GM21381 (cell line): Measurements from ENCODE around the gene PTN.

Experiments used
- ATAC-seq: cut with Tn5 transposase; IDR thresholded peaks from one replicate; pipeline ENCODE4 v1.9.1; 2021; ENCODE audit warnings: mild to moderate bottlenecking, moderate library complexity; ENCODE audit not compliant: unreplicated experiment

The PTN gene, protein sequence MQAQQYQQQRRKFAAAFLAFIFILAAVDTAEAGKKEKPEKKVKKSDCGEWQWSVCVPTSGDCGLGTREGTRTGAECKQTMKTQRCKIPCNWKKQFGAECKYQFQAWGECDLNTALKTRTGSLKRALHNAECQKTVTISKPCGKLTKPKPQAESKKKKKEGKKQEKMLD

DNA sequence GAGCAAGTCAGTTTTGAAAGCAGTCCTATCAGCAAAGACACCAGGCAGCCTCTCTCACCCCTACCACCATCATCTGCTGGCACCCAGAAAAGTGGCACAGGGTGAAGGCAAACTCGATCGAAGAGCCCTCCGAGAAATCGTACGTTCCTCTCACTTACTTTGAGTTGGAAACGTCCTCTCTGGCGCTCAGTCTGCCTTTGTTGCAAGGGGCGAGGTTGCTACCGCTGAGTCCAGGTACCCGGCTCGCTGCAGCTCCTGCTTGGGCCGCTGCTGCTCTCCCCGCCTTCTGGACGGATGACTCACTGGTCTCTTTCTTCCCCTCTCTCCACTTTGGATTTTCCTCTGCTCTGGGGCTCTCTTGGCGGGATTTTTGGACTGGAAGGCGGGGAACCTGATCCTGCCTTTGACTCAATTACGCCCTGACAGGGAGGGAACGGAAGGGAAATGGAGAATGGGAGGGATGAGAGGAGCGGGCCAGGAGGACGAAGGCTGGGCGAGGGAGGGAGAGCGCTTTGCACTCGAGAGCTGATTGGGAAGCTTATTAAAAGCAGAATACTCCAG is at the start of gene PTN:
TSS of gene PTN (minus strand) at position 453 of the 561 bp plus-strand sequence. CDS start 88,760 bp downstream, outside the sequence.
- no peak for ATAC-seq

DNA sequence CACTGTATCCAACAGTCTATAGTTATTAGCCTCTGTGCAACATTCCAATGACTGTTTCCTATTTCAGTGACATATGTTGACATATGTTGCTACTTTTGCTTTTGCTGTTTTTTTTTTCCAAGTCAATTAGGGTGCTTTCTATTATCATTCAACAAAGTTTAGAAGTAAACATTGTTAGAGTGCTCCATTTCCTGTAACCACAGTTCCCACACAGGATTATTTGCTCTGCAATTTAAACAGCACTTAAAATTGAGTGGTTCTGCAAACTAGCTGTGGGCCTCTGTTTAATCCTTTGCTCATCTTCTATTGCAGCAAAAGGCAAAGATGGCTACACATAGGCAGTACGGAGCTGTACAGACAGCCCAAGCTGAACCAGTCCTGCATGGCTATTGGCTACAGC is 46.5 kb upstream of the PTN start:
- no peak for ATAC-seq

DNA sequence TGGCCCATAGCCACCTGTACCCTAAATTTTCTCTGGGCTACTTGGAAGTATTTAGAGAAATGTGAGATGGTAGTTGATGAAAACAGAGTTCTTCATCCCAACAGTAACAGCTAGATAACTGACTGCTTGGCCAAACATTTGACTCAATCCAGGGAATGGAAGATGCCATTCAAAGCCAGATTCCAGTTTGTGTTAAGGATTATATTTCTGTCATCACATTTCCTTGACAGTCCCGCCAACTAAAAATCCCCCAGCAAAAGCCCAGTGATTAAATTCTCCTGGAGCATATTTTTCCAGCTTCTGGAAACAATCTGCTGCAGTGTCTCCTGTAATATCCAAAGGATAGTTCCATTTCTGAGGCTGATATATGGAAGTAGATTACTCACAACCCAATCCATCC is 45.4 kb upstream of the PTN start:
- ATAC-seq: no peak

DNA sequence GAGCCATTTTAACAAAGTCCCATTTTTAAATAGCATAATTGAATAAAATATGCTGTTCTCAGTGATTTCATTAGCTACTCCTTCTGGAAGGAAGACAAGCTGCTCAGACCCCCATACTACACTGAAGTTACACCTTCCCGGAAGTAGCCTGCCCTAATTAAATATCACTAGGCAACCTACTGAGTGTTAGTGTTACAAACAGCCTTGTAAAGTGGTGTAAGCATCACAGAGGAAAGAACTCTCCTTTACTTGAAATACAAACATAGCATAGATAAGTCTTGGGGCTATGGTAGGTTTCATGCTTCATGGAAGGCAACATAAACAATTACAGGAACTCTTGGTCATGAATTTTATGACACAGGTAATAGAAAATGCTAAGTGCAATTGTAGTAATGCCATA is 43.4 kb upstream of the PTN start:
- ATAC-seq: no peak

DNA sequence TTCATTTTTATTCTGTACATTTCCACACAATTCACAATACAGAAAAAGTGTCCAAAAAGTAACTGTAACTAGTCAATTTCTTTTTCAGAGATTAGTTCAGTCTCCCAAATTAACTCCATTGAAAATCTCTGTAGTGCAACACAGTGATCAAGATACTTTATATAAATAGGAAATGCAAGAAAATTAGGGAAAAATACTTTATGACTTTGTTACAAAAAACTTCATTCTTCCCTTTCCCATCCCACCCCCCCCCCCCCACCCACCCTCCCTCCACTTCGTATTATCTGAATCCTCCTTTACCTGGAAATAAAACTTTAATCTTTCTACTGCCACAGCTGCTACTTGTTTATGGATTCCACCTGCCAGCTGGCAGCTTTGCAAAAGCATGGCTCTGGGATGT is 37.5 kb upstream of the PTN start:
- no peak for ATAC-seq

DNA sequence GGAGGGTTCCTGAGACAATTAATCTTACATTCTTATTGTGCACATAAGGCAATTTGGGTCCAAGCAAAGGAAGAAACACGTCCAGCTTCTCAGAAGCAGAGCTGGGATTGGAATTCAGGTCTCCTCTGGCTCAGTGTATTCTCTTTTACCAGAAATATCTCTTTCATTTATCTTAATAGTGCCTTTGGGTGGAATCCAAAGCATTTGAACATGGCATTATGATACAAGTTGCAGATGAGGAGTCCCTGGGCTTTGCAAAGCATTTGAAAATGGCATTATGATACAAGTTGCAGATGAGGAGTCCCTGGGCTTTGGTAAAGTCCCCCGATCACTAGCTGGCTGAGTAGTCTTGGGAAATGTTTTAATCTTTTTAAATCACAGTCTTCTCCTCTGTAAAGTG is 30.0 kb upstream of the PTN start:
- ATAC-seq: no peak

DNA sequence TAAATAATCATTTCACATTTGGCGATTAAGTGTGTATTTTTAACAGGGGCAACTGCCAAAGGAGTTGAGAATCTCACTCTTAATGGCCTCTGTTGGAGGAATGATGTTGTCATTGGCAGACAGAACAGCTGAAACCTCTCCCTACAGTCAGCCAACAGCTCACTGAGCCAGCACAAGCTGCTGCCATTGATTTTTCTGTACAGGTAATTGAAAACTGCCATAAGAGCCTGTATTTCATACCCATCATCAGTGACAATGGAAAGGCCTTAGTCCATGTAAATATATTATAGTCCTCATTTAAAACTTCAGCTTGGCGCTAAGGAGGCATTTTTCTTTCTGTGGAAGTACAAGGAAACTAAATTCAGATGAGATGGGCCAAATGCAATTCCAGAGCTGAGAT is 28.1 kb upstream of the PTN start:
- ATAC-seq: no peak

DNA sequence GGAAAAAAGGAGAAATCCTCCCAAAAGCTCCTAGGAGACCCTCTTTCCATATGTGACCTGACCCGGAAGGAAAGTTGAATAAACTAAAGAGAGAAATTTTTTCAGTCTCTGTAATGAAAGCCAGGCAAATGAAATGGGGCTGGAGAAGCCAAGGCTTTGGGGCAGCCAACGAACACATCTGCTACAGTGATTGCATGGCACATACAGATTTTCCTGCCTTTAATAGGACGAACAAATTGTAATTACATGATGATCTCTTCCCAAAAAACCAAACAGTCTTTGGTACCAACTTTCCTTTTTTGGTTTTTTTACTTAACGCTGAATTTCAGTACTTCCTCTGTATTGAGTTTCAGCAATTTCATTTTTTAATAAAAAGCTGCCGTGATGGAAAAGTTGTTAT is 23.5 kb upstream of the PTN start:
- ATAC-seq: no peak

DNA sequence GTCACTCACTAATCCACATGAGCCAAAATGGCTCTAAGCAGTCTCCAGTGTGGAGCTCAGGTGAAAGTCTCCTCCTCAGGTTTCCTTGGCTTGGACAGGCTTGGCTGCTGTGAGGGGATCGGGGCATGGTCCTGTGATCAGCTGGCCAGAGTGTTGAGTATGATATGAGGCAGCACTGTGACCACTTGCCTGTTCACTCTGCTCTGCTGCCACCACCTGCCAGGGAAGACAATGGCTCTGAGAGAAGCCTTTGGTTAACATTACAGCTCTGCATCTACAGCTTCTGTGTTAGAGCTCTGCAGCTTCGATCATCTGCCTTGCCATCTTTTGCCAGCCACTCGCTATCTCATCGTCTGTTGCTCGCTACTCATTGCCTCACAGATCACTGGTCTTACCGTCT is 20.1 kb upstream of the PTN start:
- no peak for ATAC-seq

DNA sequence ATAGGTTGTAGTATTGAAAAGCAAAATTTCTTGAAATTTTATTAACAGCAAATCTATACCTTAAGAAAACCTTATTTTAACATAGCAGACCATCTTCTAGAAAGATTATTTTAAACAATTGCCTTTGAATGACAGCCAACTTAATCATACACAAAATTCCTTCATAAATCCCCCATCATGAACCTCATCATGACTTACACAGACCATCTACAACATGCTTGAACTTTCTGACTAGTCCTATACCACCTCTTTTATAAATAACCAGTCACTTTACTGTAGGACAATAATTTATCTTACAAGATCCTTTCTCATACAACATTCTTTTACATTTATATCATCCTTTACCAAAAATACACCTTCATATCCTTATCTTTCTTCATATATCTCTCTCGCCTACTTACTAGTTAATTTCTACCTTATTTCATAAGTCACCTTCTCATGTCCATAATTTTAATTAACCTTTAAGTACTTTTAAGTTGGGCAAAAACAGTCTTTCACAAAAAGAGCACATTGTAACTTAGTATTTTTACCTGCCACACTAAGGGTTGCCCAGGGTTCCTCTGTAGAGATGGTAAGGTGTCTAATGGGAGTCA is 16.6 kb upstream of the PTN start:
- no peak for ATAC-seq

DNA sequence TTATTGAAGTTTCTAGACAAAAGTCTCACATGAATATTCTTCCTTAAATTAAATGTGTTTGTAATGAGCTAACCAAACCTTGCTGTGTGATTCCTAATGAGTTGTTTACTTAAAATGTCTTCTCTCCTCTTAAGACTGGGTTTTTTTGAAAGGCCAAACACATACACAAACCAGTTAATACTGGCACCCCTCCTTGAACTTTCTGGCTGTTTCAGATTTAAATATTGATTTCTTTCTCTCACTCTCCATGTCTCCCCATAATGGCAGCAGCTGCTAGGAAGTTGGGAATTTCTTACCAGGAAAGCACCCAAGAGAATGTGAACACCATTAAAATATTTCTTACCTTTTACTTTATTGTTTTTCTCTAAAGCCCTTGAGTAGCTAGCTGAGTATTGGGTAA is 11.4 kb upstream of the PTN start:
- no peak for ATAC-seq

DNA sequence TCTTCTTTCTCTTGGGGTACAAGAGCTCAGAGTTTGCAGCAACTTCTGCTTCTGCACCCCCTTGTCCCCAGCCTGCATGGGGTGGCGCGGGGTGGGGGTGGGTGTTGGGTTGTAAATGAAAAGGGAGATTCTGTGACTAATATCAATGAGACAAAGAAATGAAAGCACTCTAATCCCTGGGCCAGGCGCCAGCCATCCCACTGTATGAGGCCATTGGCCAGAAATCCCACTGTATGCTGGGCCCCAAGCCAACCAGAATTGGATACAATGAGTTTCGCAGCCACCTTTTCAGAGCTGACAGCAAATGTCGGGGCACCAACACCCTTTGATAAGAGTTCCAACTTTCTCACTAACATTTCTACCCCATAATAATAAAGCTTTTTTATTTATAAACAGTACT is 10.9 kb upstream of the PTN start:
- no peak for ATAC-seq

DNA sequence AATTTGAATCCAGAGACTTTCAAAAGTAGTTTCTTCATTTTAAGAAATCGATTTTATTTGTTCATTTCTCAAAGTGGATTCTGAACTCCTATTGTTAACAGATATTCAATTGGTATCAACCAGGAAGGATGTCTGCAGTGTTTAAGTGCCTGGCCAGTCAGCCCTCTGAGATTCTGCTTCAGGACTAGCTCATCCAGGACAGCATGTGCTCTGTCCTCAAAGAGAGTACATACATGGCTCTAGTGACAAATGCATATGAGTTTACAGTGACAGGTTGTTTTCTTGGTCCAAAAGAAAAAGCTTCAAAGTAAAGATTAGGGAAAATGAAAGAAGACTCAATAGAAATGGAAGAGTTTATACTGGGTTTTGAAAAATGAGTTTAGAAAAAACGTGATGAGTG is 8.4 kb upstream of the PTN start:
- ATAC-seq: no peak

DNA sequence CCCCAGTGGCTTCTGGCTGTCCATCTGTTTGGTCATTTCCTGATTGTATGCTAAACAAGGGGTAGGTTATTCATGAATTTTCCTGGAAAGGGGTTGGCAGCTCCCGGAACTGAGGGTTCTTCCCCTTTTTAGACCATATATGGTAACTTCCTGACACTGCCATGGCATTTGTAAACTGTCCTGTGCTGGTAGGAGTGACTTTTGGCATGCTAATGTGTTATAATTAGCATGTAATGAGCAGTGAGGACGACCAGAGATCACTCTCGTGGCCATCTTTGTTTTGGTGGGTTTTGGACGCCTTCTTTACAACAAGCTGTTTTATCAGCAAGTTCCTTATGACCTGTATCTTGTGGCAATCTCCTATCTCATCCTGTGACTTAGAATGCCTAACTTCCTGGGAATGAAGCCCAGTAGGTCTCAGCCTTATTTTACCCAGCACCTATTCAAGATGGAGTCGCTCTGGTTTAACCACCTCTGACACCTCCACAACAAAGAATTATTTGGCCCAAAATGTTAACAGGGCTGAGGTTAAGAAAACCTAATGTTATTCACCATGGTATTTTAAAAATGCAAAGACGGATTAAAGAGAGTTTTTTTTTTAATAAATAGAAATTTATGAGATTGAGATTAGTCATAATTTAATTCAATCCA is 2.4 kb upstream of the PTN start:
- ATAC-seq: no peak

DNA sequence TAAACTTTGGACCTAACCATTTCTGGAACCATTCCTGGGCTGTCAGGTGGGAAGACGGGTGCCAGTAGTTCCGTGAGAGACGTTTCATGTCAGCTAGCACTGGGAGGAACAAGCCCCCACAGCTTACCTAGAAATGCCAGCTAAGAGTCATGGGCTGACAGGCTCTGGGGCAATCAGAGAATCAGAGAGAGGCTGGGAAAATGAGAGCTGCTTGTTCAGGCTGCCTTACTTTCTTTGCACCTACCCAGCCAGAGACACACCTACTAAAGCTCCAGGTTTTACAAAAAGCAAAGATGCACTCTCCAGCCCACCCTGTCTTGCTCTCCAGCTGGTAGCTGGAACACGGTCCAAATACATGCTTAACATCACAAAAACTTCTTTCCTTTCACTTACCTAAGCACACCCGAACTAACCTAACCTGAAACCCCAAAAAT is 688 bp downstream of the PTN start:
- no peak for ATAC-seq

DNA sequence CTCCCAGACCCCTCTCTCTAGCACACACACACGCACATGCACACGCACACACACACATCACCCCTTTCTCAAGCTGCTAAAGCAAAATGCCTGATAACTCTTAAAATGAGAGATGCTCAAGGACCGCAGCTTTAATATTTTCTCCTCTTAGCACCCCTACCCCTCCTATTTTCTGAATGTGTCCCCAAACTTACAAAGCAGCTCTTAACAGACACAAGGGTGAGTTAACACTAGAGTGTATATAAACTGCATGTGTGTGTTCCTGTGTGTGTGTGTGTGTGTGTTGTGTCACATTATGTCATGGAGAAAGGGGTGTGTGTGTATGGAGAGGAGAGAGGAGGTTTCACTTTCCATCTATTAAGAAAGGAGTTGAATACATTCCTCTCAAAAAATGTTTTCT is 1.3 kb downstream of the PTN start:
- ATAC-seq: no peak

DNA sequence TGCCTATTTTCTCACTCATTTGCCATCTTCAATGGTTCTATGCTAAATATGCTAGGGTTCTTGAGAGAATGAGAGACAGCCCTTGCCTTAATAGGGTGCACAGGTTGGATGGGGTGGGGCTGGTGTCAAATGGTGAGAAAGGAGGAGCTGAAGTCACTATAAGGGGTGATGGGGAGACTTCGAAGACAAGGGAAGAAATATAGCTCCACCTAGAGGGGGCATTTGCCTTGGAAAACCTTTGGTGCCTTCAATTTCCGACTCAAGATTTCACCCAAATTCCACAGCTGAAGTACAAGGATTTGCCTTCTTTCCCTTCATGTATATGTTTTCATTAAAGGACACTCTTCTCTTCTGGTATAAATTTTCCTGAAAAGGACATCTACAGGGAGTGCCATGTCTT is 5.6 kb downstream of the PTN start:
- ATAC-seq: no peak

DNA sequence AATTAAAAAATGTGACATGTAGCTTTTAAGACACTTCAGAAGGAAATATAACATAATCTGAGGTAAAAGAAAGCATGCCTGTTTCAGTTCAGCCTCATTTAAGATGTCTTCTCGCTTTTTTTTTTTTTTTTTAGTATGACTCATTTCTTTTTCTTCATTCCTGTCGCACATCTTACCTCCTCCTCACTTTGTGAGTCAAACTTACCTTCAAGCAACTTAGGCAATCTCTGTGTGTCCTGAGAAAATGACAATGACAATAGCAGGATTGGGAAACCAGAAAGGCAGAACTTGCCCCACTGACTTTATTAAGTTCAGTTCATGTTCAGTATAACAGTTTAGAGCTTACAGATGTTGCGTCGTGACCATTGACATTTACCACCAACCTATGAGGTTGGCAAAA is 7.7 kb downstream of the PTN start:
- ATAC-seq: no peak

DNA sequence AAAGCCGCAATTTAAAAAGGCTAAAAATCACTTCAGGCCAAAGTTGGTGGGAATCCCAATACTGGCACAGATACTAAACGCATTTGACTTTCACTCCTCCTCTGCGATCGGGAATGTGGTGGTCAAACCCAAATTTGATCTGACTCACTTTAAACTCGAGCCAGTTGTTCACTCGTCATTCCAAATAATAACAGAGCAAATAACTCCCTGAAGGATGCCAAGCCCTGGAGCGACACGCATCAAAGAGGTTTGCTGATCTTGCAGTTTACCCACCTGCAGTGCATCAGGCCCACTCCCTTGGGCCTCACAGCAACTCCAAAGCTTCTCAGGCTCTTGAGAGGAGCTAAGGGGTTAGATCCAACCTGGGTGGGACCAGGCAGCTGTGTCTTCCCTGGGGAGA is 12.2 kb downstream of the PTN start:
- ATAC-seq: no peak

DNA sequence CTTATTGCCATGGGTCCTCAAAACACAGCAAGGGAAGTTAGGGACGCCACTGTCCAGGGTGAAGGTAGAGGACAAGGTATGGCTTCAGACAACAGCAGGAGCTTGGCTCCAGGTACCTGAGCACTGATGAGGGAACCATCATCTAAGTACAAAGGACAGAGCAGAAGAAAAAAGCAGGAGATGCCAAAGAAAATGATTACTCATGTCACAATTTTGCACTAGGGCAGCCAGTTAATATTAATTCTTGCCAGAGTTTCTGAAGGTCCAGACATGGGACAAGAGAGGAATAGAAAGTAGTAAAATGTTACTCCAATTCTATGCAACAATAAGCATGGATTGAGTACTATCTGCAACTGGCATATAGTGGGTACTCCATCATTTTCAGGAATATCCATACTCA is 14.1 kb downstream of the PTN start:
- ATAC-seq: no peak

DNA sequence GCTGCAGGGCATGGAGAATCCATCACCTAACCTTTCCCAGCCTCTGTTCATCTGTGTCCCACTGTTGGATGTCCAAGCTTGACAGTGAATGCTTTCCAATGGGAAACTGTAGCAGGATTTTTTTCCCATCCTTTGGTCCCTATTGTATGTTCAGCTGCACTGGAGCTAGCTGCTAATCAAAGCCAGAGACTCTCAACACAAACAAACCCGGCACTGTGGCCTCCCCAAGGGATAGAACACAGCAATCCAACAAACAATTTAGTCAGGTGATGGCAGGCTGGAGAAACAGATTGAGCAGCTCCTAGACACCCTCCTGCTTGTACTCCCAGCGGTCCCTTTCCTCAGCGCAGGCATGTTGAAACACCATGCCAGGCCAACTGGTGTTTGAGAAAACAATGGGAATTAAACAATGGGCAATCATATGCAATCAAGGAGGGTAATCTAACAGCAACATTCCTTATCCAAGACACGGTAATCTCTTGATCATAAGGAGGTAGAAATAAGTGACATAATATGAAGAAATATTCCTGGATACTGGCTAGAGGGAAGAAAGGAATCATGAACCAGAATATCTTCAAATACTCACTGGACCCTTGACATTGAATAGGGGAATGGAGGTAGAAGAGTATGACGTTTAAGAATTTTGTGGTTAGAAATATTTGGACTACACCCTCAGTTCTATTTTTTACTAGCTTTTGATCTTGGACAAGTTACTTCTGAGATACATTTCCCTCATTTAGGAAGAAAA is 15.0 kb downstream of the PTN start:
- ATAC-seq: no peak

DNA sequence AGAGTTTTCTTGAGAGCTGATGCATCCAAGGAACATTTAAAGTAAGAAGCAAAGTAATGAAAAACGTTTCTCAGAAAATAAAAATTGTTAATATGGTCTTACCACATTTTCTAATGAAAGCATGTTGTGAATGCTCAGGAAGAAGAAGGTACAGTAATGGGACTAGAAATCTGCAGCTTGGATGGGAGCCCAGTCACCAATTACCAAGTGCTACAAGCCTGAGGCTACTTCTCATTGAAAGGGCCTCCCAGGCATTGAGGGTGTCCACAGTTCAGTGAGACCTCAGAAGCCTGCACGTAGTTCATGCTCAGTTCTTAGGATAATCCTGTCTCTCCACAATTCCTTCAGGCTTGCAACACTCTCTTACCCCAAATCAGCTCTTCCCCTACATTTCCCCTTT is 17.6 kb downstream of the PTN start:
- ATAC-seq: no peak
